Thyroid gland (tissue), 4 donors: ENCODE measurements around the gene IL31RA.

Experiments
- CTCF ChIP-seq, 6 experiments: fragments of 200-600 bp in 3 of 6; fragments of 450-650 bp in 3 of 6; sonication (generic) in 3 of 6; IDR thresholded peaks; one replicate each; pipeline ENCODE4 v1.5.1; 2016 to 2019; ENCODE audit warnings: antibody characterized with exemption in 6 of 6, mild to moderate bottlenecking in 2 of 6, inconsistent platforms in 1 of 6, moderate library complexity in 1 of 6
- POLR2A ChIP-seq, 2 donors: fragments of 450-650 bp; IDR thresholded peaks; one replicate each; pipeline ENCODE4 v1.6.1; 2017; ENCODE audit warnings: antibody characterized with exemption in 2 of 2, mild to moderate bottlenecking in 2 of 2, moderate library complexity in 1 of 2

- TF ChIP-seq CTCF (IDR thresholded peaks at IDR 0.05) (no peak), POLR2A (IDR thresholded peaks at IDR 0.05) (no peak)
These were observed 21.2 kb upstream of the IL31RA start for GRCh38 chr5:55829956-55830355.
